K562 (cell line): ENCODE measurements around the gene NF1. TPM values are rescaled to one million over a fixed set of nuclear protein-coding genes. Genes with fewer than 3 reads are reported as not detected.

Source experiments
- ATAC-seq: fragments of 200-7000 bp; cut with Tn5 transposase; 3 replicates; pipeline ENCODE4 v1.9.1; 2020; ENCODE audit warnings: moderate library complexity
- BruUV-seq: library from RNA; stranded (reverse); fragments of 400-500 nt; replicated peaks from 2 replicates; lab custom pipeline; 2021; lab: Mats Ljungman, UMichigan
- CTCF ChIA-PET: fragments of 300-600 bp; formaldehyde crosslinking; extraction: SDS; loops from one replicate; lab custom pipeline; 2021; ENCODE audit warnings: low intra/inter-chr PET ratio; lab: Yijun Ruan, JAX
- POLR2A ChIA-PET: fragments of 300-600, 350-650 bp; sonication (Branson Sonifier 250); formaldehyde crosslinking; extraction: SDS; loops from one replicate; lab custom pipeline; 2021; ENCODE audit warnings: antibody characterized with exemption, inconsistent platforms; lab: Yijun Ruan, JAX
- DNase-seq, 4 experiments: peaks; one replicate each; pipeline versions ENCODE4 v3.0.0 to v3.0.0-alpha.2; 2011 to 2018; ENCODE audit warnings: low spot score in 3 of 4, mixed read lengths in 3 of 4; ENCODE audit errors: extremely low read depth in 1 of 4
- FAIRE-seq: peaks from 2 replicates; lab custom pipeline; 2011; peaks lifted over from hg19 to GRCh38; lab: Jason Lieb, UNC
- H2AFZ ChIP-seq: 2 replicates; pipeline ENCODE4 v1.6.0; 2011; ENCODE audit warnings: low read depth, low read length, control low read depth, inconsistent platforms
- H3K27ac ChIP-seq: fragments of 200-600 bp; 3 replicates; pipeline ENCODE4 v1.8.0; 2011; ENCODE audit warnings: low read depth, mild to moderate bottlenecking, control low read depth, inconsistent platforms, low read length, moderate library complexity, mixed read lengths; ENCODE audit errors: extremely low read depth
- H3K27me3 ChIP-seq, 2 experiments: fragments of 300-600 bp in 1 of 2; 2 replicates in 1 of 2; 3 replicates in 1 of 2; pipeline versions ENCODE4 v1.6.0 to v1.8.0; 2011; ENCODE audit warnings: inconsistent platforms in 2 of 2, low read length in 2 of 2, mild to moderate bottlenecking in 1 of 2, mixed read lengths in 1 of 2, moderate library complexity in 1 of 2; ENCODE audit not compliant: control insufficient read depth in 2 of 2, insufficient read depth in 2 of 2
- H3K36me3 ChIP-seq: fragments of 300-600 bp; 3 replicates; pipeline ENCODE4 v1.8.0; 2011; ENCODE audit warnings: mild to moderate bottlenecking, low read length, inconsistent platforms; ENCODE audit not compliant: control insufficient read depth, insufficient read depth
- H3K4me1 ChIP-seq, 2 experiments: fragments of 200-600 bp in 1 of 2; replicated peaks in 1 of 2; 2 replicates in 1 of 2; 3 replicates in 1 of 2; pipeline versions ENCODE4 v1.5.1 to v1.8.0; 2011; ENCODE audit warnings: inconsistent platforms in 2 of 2, low read length in 2 of 2, mild to moderate bottlenecking in 1 of 2, mixed read lengths in 1 of 2, moderate library complexity in 1 of 2; ENCODE audit not compliant: control insufficient read depth in 2 of 2, insufficient read depth in 2 of 2
- H3K4me2 ChIP-seq: 2 replicates; pipeline ENCODE4 v1.6.1; 2011; ENCODE audit warnings: low read length, control low read depth, inconsistent platforms, mixed read lengths; ENCODE audit not compliant: insufficient read depth
- H3K4me3 ChIP-seq: fragments of 200-600 bp; sonication (generic), shearing (Covaris generic); 2 replicates; pipeline ENCODE4 v1.5.1; 2016; ENCODE audit warnings: control low read depth, inconsistent platforms
- H3K79me2 ChIP-seq: fragments of 200-600 bp; 3 replicates; pipeline ENCODE4 v1.8.0; 2011; ENCODE audit warnings: low read length, inconsistent platforms; ENCODE audit not compliant: control insufficient read depth, insufficient read depth
- H3K9ac ChIP-seq, 2 experiments: 2 replicates each; pipeline versions ENCODE4 v1.6.0 to v1.6.1; 2011; ENCODE audit warnings: low read depth in 2 of 2, low read length in 2 of 2, control low read depth in 1 of 2, inconsistent platforms in 1 of 2, mild to moderate bottlenecking in 1 of 2, mixed read lengths in 1 of 2; ENCODE audit not compliant: insufficient read depth in 1 of 2
- H3K9me1 ChIP-seq: one replicate; pipeline ENCODE4 v1.6.0; 2011; ENCODE audit warnings: inconsistent platforms, mild to moderate bottlenecking, low read length, moderate library complexity; ENCODE audit not compliant: control insufficient read depth, insufficient read depth
- H3K9me3 ChIP-seq: replicated peaks from 2 replicates; pipeline ENCODE4 v1.5.1; 2011; ENCODE audit warnings: low read depth, low read length, inconsistent platforms; ENCODE audit not compliant: control insufficient read depth, insufficient read depth
- H4K20me1 ChIP-seq: replicated peaks from 2 replicates; pipeline ENCODE4 v1.6.1; 2011; ENCODE audit warnings: low read length, inconsistent platforms, mixed read lengths; ENCODE audit not compliant: control insufficient read depth, insufficient read depth
- CBX2 ChIP-seq: fragments of 200-600 bp; sonication (generic); IDR thresholded peaks from one replicate; pipeline ENCODE4 v1.6.1; 2012; ENCODE audit warnings: mild to moderate bottlenecking, low read length, inconsistent platforms; ENCODE audit not compliant: insufficient read depth, poor library complexity, severe bottlenecking
- FOXJ2 ChIP-seq: fragments of 200-800 bp; sonication (Bioruptor generic); IDR thresholded peaks from 2 replicates; pipeline ENCODE4 v1.6.1; 2016; ENCODE audit warnings: missing genetic modification characterization, missing compliant biosample characterization
- HMGN3 ChIP-seq: IDR thresholded peaks from 2 replicates; pipeline ENCODE4 v1.6.1; 2011; ENCODE audit warnings: borderline replicate concordance, low read depth, mild to moderate bottlenecking, mixed read lengths, low read length; ENCODE audit not compliant: insufficient read length; ENCODE audit errors: extremely low read depth
- MYBL2 ChIP-seq, 2 experiments: fragments of 450-650 bp in 1 of 2; sonication (generic) in 1 of 2; formaldehyde crosslinking in 1 of 2; IDR thresholded peaks; 2 replicates each; pipeline versions ENCODE4 v1.6.1 to v1.8.1; 2017 to 2022; ENCODE audit warnings: borderline replicate concordance in 1 of 2, inconsistent platforms in 1 of 2, low read depth in 1 of 2, mild to moderate bottlenecking in 1 of 2, missing genetic modification reagents in 1 of 2, moderate library complexity in 1 of 2
- NR2F6 ChIP-seq: fragments of 450-650 bp; formaldehyde crosslinking; IDR thresholded peaks from 2 replicates; pipeline ENCODE4 v1.4.0; 2020; ENCODE audit warnings: mild to moderate bottlenecking
- PHB ChIP-seq: fragments of 250-450 bp; sonication (Bioruptor Pico); IDR thresholded peaks from 2 replicates; pipeline ENCODE4 v1.5.0; 2021
- RB1 ChIP-seq: fragments of 450-650 bp; IDR thresholded peaks from 2 replicates; pipeline ENCODE4 v1.6.1; 2017; ENCODE audit warnings: low read depth, mild to moderate bottlenecking
- SNRNP70 ChIP-seq: fragments of 200-400 bp; formaldehyde crosslinking; optimal IDR thresholded peaks from 2 replicates; pipeline ENCODE3; 2017; ENCODE audit warnings: low read depth, low read length
- SREBF2 ChIP-seq: sonication (generic); formaldehyde crosslinking; IDR thresholded peaks from 2 replicates; pipeline ENCODE4 v1.4.0; 2020; ENCODE audit warnings: mild to moderate bottlenecking, missing genetic modification reagents
- TAF15 ChIP-seq: fragments of 200-400 bp; formaldehyde crosslinking; IDR thresholded peaks from 2 replicates; pipeline ENCODE4 v1.6.1; 2017; ENCODE audit warnings: mild to moderate bottlenecking, low read depth, low read length, moderate library complexity
- YY1 ChIP-seq, 3 experiments: IDR thresholded peaks; 2 replicates each; pipeline ENCODE4 v1.6.1; 2011; ENCODE audit warnings: low read length in 2 of 3, mild to moderate bottlenecking in 2 of 3, moderate library complexity in 2 of 3, borderline replicate concordance in 1 of 3, control low read depth in 1 of 3, low read depth in 1 of 3; ENCODE audit not compliant: insufficient read depth in 3 of 3, insufficient replicate concordance in 2 of 3, control insufficient read depth in 1 of 3, insufficient read length in 1 of 3; ENCODE audit errors: extremely low read depth in 1 of 3
- ZKSCAN3 ChIP-seq: fragments of 250-450 bp; sonication (Bioruptor Pico); IDR thresholded peaks from 2 replicates; pipeline ENCODE4 v1.4.0; 2020
- ZNF668 ChIP-seq: fragments of 250-450 bp; sonication (Bioruptor Pico); IDR thresholded peaks from 2 replicates; pipeline ENCODE4 v1.8.0; 2022; ENCODE audit warnings: mild to moderate bottlenecking, inconsistent platforms
- WGBS: fragments of 100-300 bp; shearing (Covaris generic); methylation state at CpG from one replicate; pipeline ENCODE4 v1.1.6; 2016; ENCODE audit warnings: low coverage, mixed read lengths; ENCODE audit not compliant: insufficient coverage; ENCODE audit errors: missing lambda C conversion rate; 5-methylcytosine and 5-hydroxymethylcytosine counted together
- in situ Hi-C: fragments of 300-500 bp; cut with MboI; formaldehyde crosslinking; loops from 4 replicates; pipeline ENCODE4 v1.15.0; 2018; ENCODE audit warnings: inconsistent platforms, mixed read lengths
- intact Hi-C: fragments of 100-400 bp; cut with micrococcal nuclease; formaldehyde crosslinking; loops from 2 replicates; pipeline ENCODE4 v1.14.2; 2022
- polyA plus RNA-seq, 8 experiments: library from polyadenylated mRNA; depleted of rRNA in 4 of 8; stranded (reverse) in 5 of 8; unstranded in 3 of 8; fragments of >200 nt; fragmentation: Nextera tagmentation in 2 of 8; fragmentation: Illumina TruSeq in 1 of 8; extraction: Ambion mirVana in 2 of 8; extraction: Trizol in 1 of 8; gene quantifications; 2 replicates each; pipeline versions ENCODE4 v1.2.1 to v1.2.3, GENCODE V29; 2011 to 2014; ENCODE audit warnings: inconsistent platforms in 1 of 8, missing spikeins in 1 of 8
- total RNA-seq, 7 experiments: library from RNA; depleted of rRNA in 6 of 7; stranded (reverse); fragments of >200 nt in 6 of 7; fragmentation: Illumina TruSeq in 2 of 7; extraction: Trizol in 2 of 7; gene quantifications; 2 replicates each; pipeline versions ENCODE4 v1.2.1 to v1.2.3, GENCODE V29; 2011 to 2021; ENCODE audit warnings: low replicate concordance in 1 of 7
- TF ChIP-seq, protein P1 (sequence below), 2 experiments: fragments of 150-350 bp in 1 of 2; IDR thresholded peaks; 2 replicates each; pipeline ENCODE4 v1.6.1; 2012 to 2016; ENCODE audit warnings: low read depth in 2 of 2, low read length in 2 of 2, mild to moderate bottlenecking in 1 of 2, moderate library complexity in 1 of 2

Gene NF1
- total and polyA plus RNA-seq, 9 of the 15 experiments (the other 6 are each of a cell fraction or from before 2014, with no cell fraction given), result 3.4 to 41.9 (median 24.3) TPM

DNA sequence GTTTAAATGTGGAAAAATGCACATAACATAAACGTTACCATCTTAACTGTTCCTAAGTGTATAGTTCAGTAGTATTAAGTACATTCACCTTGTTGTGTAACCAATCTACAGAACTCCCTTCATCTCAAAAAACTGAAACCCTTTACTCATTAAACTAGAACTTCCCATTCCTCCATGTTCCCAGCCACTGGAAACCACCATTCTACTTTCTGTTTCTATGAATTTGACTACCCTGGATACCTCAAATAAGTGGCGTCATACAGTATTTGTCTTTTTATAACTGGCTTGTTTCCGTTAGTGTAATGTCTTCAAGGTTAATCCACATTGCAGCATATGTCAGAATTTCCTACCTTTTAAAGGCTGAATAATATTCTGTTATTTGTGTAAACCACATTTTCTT is 38.2 kb downstream of the NF1 start (continued):
- TF ChIP-seq, protein P1, sequence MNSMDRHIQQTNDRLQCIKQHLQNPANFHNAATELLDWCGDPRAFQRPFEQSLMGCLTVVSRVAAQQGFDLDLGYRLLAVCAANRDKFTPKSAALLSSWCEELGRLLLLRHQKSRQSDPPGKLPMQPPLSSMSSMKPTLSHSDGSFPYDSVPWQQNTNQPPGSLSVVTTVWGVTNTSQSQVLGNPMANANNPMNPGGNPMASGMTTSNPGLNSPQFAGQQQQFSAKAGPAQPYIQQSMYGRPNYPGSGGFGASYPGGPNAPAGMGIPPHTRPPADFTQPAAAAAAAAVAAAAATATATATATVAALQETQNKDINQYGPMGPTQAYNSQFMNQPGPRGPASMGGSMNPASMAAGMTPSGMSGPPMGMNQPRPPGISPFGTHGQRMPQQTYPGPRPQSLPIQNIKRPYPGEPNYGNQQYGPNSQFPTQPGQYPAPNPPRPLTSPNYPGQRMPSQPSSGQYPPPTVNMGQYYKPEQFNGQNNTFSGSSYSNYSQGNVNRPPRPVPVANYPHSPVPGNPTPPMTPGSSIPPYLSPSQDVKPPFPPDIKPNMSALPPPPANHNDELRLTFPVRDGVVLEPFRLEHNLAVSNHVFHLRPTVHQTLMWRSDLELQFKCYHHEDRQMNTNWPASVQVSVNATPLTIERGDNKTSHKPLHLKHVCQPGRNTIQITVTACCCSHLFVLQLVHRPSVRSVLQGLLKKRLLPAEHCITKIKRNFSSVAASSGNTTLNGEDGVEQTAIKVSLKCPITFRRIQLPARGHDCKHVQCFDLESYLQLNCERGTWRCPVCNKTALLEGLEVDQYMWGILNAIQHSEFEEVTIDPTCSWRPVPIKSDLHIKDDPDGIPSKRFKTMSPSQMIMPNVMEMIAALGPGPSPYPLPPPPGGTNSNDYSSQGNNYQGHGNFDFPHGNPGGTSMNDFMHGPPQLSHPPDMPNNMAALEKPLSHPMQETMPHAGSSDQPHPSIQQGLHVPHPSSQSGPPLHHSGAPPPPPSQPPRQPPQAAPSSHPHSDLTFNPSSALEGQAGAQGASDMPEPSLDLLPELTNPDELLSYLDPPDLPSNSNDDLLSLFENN (IDR thresholded peaks at IDR 0.05; ENCODE audit: low read depth in 2 of 2, low read length in 2 of 2), result no peak
- TF ChIP-seq YY1 (IDR thresholded peaks at IDR 0.05; ENCODE audit: borderline replicate concordance in 1 of 3, control insufficient read depth in 1 of 3, extremely low read depth in 1 of 3, insufficient read depth in 3 of 3, insufficient read length in 1 of 3, insufficient replicate concordance in 2 of 3, low read depth in 1 of 3, low read length in 2 of 3) (no peak), SREBF2 (no peak)
- TF ChIP-seq, all 486 proteins: peak for 0

DNA sequence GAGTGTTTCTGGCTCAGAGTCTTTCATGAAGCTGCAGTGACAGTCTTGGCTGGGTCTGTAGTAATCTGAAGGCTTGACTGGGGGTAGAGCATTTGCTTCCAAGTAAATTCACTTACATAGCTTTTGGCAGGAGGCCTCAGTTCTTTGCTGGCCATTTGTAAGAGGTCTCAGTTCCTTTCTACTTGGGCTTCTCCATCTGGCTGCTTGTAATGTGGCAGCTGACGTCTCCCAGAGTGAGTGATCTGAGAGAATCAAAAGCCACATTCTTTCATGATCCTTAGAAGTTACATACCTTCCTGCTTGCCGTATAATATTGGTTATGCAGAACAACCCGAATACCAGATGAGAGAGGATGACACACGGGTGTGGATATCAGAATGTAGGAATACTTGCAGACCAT is 39.8 kb downstream of the NF1 start:
- CTCF ChIA-PET, result no interaction called here

More for the DNA sequence above, 39.8 kb downstream of the NF1 start:
- H3K9me1 ChIP-seq, result no peaks in the 10 kb centered on the region
- peaks cover 2% of the 10 kb centered on the region; the same call in 2 of the 3 replicates for H3K36me3 ChIP-seq
- WGBS, result 53% methylated on average over 4 of the region's 4 CpGs
- POLR2A ChIA-PET, result interaction anchor here (0.6 kb wide), 1 partner anchor 188 kb away, joined by 3 read pairs; no protein-coding TSS in a partner anchor
- H3K4me3 ChIP-seq, result no peak overlapping the region
- H3K79me2 ChIP-seq, result peaks cover 56% of the 10 kb centered on the region
- FAIRE-seq, result no peak
- no peak overlapping the region for H3K9ac ChIP-seq
- no peak overlapping the region; the same call in 2 of the 3 replicates for H3K27ac ChIP-seq
- H3K4me2 ChIP-seq, result no peak overlapping the region
- H3K9me3 ChIP-seq, result no peaks in the 10 kb centered on the region
- H2AFZ ChIP-seq, result no peak overlapping the region
- no peaks in the 10 kb centered on the region for H3K27me3 ChIP-seq
- DNase-seq, result no peak
- H4K20me1 ChIP-seq, result no peaks in the 10 kb centered on the region; the same call in 1 of the 2 replicates
- TF ChIP-seq FOXJ2 (tag), result no peak
- no peak for TF ChIP-seq CBX2
- no peak for TF ChIP-seq TAF15
- TF ChIP-seq MYBL2 (IDR thresholded peaks at IDR 0.05; ENCODE audit: low read depth), result no peak
- no peak for TF ChIP-seq MYBL2 (CRISPR knock-in tag; IDR thresholded peaks at IDR 0.05; ENCODE audit: borderline replicate concordance)
- no peak for TF ChIP-seq ZNF668 (CRISPR knock-in tag)
- TF ChIP-seq PHB, result no peak
- TF ChIP-seq ZKSCAN3 (CRISPR knock-in tag), result no peak
- TF ChIP-seq RB1, result no peak
- TF ChIP-seq NR2F6, result no peak
- no peak for TF ChIP-seq SNRNP70
- no peak for TF ChIP-seq HMGN3
- TF ChIP-seq, all 486 proteins: peak for 0
- ATAC-seq, result no peak
- BruUV-seq, result no TSS peak
- H3K4me1 ChIP-seq, result peaks cover 0 to 10% of the 10 kb centered on the region in 2 experiments; a peak in 3 of 5 replicates
- intact Hi-C loops (no loop called here), in situ Hi-C loops (no loop called here)
